Adipocyte (in vitro differentiated cells): ENCODE data around the gene GBX2.

Experiments used
- DNase-seq: peaks from one replicate; pipeline ENCODE4 v3.0.0-alpha.2; 2015; ENCODE audit warnings: low read depth
- H3K27me3 ChIP-seq: replicated peaks from 2 replicates; pipeline ENCODE4 v1.7.0; 2013; ENCODE audit warnings: mild to moderate bottlenecking, low read length, moderate library complexity; ENCODE audit not compliant: control insufficient read depth, insufficient read depth
- H3K36me3 ChIP-seq: 2 replicates; pipeline ENCODE4 v1.7.0; 2013; ENCODE audit warnings: low read length, mild to moderate bottlenecking, moderate library complexity; ENCODE audit not compliant: control insufficient read depth, insufficient read depth, severe bottlenecking
- H3K4me1 ChIP-seq: 2 replicates; pipeline ENCODE4 v1.7.0; 2013; ENCODE audit warnings: mild to moderate bottlenecking, low read length, moderate library complexity; ENCODE audit not compliant: control insufficient read depth, insufficient read depth
- H3K4me3 ChIP-seq: 2 replicates; pipeline ENCODE4 v1.7.0; 2013; ENCODE audit warnings: mild to moderate bottlenecking, low read length, moderate library complexity
- H3K9ac ChIP-seq: 2 replicates; pipeline ENCODE4 v1.7.0; 2013; ENCODE audit warnings: mild to moderate bottlenecking, low read length, moderate library complexity
- H3K9me3 ChIP-seq: 2 replicates; pipeline ENCODE4 v1.7.0; 2013; ENCODE audit warnings: mild to moderate bottlenecking, low read length, moderate library complexity; ENCODE audit not compliant: control insufficient read depth

GBX2 gene

GRCh38 chr2:236208019-236208926, 40.1 kb upstream of the GBX2 start:
- DNase-seq: no peak
- peaks cover 26% of the 10 kb centered on the region for H3K27me3 ChIP-seq
- H3K4me3 ChIP-seq: no peak overlapping the region
- H3K9ac ChIP-seq: no peak overlapping the region
- peaks cover 24% of the 10 kb centered on the region for H3K9me3 ChIP-seq
- H3K4me1 ChIP-seq: no peaks in the 10 kb centered on the region
- H3K36me3 ChIP-seq: no peaks in the 10 kb centered on the region

- no peak overlapping the region for H3K9ac ChIP-seq
- H3K4me3 ChIP-seq: no peak overlapping the region
- H3K27me3 ChIP-seq: peaks cover 23% of the 10 kb centered on the region
- H3K4me1 ChIP-seq: no peaks in the 10 kb centered on the region
- DNase-seq: no peak
- peaks cover 24% of the 10 kb centered on the region for H3K9me3 ChIP-seq
- no peaks in the 10 kb centered on the region for H3K36me3 ChIP-seq
Measured at GRCh38 chr2:236207472-236207871, 39.3 kb upstream of the GBX2 start.

- H3K36me3 ChIP-seq: no peaks in the 10 kb centered on the region
- H3K9me3 ChIP-seq: peaks cover 24% of the 10 kb centered on the region
- no peak overlapping the region for H3K4me3 ChIP-seq
- no peak for DNase-seq
- H3K4me1 ChIP-seq: no peaks in the 10 kb centered on the region
- H3K9ac ChIP-seq: no peak overlapping the region
- H3K27me3 ChIP-seq: peaks cover 11% of the 10 kb centered on the region
Measured at GRCh38 chr2:236205867-236206645, 37.9 kb upstream of the GBX2 start.

- Histone ChIP-seq H3K9ac (no peak overlapping the region), H3K9me3 (peaks cover 24% of the 10 kb centered on the region), H3K27me3 (peaks cover 13% of the 10 kb centered on the region), H3K4me3 (no peak overlapping the region), H3K4me1 (no peaks in the 10 kb centered on the region), H3K36me3 (no peaks in the 10 kb centered on the region)
- DNase-seq: no peak
Measured at GRCh38 chr2:236204953-236205352, 36.8 kb upstream of the GBX2 start.

- no peak overlapping the region for H3K9ac ChIP-seq
- H3K4me1 ChIP-seq: no peaks in the 10 kb centered on the region
- DNase-seq: no peak
- H3K9me3 ChIP-seq: peaks cover 12% of the 10 kb centered on the region
- H3K36me3 ChIP-seq: no peaks in the 10 kb centered on the region
- H3K4me3 ChIP-seq: no peak overlapping the region
- H3K27me3 ChIP-seq: peaks cover 6% of the 10 kb centered on the region
Measured at GRCh38 chr2:236200378-236200777, 32.2 kb upstream of the GBX2 start.

GRCh38 chr2:236196366-236196765, 28.2 kb upstream of the GBX2 start:
- Histone ChIP-seq H3K4me1 (no peaks in the 10 kb centered on the region), H3K9ac (no peak overlapping the region), H3K4me3 (no peak overlapping the region), H3K27me3 (peaks cover 13% of the 10 kb centered on the region), H3K36me3 (no peaks in the 10 kb centered on the region), H3K9me3 (peaks cover 6% of the 10 kb centered on the region)
- DNase-seq: no peak

- Histone ChIP-seq H3K27me3 (peaks cover 16% of the 10 kb centered on the region), H3K9ac (no peak overlapping the region), H3K36me3 (no peaks in the 10 kb centered on the region), H3K9me3 (peaks cover 6% of the 10 kb centered on the region), H3K4me3 (no peak overlapping the region), H3K4me1 (no peaks in the 10 kb centered on the region)
- DNase-seq: no peak
Measured at GRCh38 chr2:236195726-236196125, 27.5 kb upstream of the GBX2 start.

- H3K9me3 ChIP-seq: peaks cover 6% of the 10 kb centered on the region
- no peaks in the 10 kb centered on the region for H3K36me3 ChIP-seq
- H3K9ac ChIP-seq: no peak overlapping the region
- H3K4me3 ChIP-seq: no peak overlapping the region
- peaks cover 17% of the 10 kb centered on the region for H3K27me3 ChIP-seq
- DNase-seq: no peak
- H3K4me1 ChIP-seq: no peaks in the 10 kb centered on the region
Measured at GRCh38 chr2:236194786-236195185, 26.6 kb upstream of the GBX2 start.

GRCh38 chr2:236193026-236193425, 24.8 kb upstream of the GBX2 start:
- Histone ChIP-seq H3K9ac (no peak overlapping the region), H3K9me3 (no peaks in the 10 kb centered on the region), H3K36me3 (no peaks in the 10 kb centered on the region), H3K27me3 (peaks cover 17% of the 10 kb centered on the region), H3K4me1 (no peaks in the 10 kb centered on the region), H3K4me3 (no peak overlapping the region)
- no peak for DNase-seq

GRCh38 chr2:236190674-236191073, 22.5 kb upstream of the GBX2 start:
- Histone ChIP-seq H3K9me3 (no peaks in the 10 kb centered on the region), H3K36me3 (no peaks in the 10 kb centered on the region), H3K27me3 (peaks cover 20% of the 10 kb centered on the region), H3K9ac (no peak overlapping the region), H3K4me3 (no peak overlapping the region), H3K4me1 (no peaks in the 10 kb centered on the region)
- no peak for DNase-seq

GRCh38 chr2:236184701-236185100, 16.5 kb upstream of the GBX2 start:
- DNase-seq: no peak
- Histone ChIP-seq H3K36me3 (no peaks in the 10 kb centered on the region), H3K9me3 (peaks cover 9% of the 10 kb centered on the region), H3K4me1 (peaks cover 5% of the 10 kb centered on the region), H3K4me3 (no peak overlapping the region), H3K27me3 (peaks cover 17% of the 10 kb centered on the region), H3K9ac (no peak overlapping the region)
